ENCODE data around the gene CTNNBL1.

DNA sequence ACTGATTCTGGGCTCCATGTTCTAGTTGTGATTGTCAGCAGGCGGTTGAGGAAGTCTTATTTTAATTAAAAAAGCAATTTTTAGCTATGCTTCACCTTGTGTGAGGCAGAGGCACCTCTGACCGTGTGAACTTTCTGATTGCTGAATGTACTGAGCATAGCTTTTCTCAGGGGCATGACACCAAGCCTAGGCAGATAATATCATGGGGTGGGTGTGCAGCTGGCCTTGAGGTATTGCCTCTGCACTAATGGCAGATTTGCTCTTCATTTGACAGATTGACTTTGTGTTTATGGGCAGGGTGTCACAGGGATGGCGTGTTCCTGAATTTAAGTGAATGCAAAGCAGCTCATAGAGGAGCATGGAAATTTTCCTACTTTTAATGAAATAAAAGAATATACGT is 19.6 kb downstream of the CTNNBL1 start:
- TF ChIP-seq, protein P1, sequence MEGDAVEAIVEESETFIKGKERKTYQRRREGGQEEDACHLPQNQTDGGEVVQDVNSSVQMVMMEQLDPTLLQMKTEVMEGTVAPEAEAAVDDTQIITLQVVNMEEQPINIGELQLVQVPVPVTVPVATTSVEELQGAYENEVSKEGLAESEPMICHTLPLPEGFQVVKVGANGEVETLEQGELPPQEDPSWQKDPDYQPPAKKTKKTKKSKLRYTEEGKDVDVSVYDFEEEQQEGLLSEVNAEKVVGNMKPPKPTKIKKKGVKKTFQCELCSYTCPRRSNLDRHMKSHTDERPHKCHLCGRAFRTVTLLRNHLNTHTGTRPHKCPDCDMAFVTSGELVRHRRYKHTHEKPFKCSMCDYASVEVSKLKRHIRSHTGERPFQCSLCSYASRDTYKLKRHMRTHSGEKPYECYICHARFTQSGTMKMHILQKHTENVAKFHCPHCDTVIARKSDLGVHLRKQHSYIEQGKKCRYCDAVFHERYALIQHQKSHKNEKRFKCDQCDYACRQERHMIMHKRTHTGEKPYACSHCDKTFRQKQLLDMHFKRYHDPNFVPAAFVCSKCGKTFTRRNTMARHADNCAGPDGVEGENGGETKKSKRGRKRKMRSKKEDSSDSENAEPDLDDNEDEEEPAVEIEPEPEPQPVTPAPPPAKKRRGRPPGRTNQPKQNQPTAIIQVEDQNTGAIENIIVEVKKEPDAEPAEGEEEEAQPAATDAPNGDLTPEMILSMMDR (IDR thresholded peaks at IDR 0.05), result no peak
- no peak for TF ChIP-seq POLR2A (IDR thresholded peaks at IDR 0.05)
